ENCODE measurements around the gene CDC73. TPM values are rescaled to one million over a fixed set of nuclear protein-coding genes. Genes with fewer than 3 reads are reported as not detected.
A peak's percentile ranks its signal among the peaks of the same experiment; 100 is the strongest.
"Not testable (repeated sequence)": the region's sequence is repeated elsewhere in the genome, so short reads cannot be mapped to it uniquely, and the experiment has no call there.

Gene CDC73
- total RNA-seq, 2 experiments from 2014 or later, result 47.9 to 49.3 TPM

- Mint-ChIP-seq H3K9me3 (peaks cover 8% of the 10 kb centered on the region), H3K4me3 (no peak overlapping the region), H3K36me3 (peaks cover 52% of the 10 kb centered on the region), H3K4me1 (ENCODE audit: low read depth) (peaks cover 17% of the 10 kb centered on the region), H3K27ac (no peak overlapping the region), H3K27me3 (no peaks in the 10 kb centered on the region)
- POLR2A ChIA-PET, result no interaction called here
- intact Hi-C loops (cut with micrococcal nuclease), result no loop called here
- CTCF ChIA-PET, result no interaction called here
- DNase-seq, result no peak
These were observed 90.8 kb downstream of the CDC73 start for GRCh38 chr1:193212637-193213036.

DNA sequence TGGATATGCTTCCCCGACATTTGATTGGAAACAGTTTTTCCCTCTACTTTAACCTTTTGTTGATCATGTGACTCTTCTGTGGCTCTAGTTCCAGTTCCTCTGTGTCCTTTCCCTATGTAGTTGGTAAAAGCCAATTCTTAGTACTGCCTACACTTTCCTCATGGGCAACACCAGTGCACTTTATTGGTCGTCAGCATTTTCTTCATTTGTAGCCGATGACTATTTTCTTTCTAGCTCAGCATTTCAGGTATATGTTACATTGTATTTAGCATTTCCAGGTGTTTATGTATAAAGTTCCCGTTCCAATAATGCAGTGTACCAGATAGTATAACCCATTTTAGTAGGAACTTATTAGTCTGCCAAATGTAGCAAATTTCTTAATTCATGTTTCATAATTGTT is 92.2 kb downstream of the CDC73 start:
- Mint-ChIP-seq H3K27me3 (no peaks in the 10 kb centered on the region), H3K4me1 (ENCODE audit: low read depth) (peaks cover 15% of the 10 kb centered on the region), H3K27ac (no peak overlapping the region), H3K36me3 (peaks cover 52% of the 10 kb centered on the region), H3K9me3 (no peaks in the 10 kb centered on the region), H3K4me3 (no peak overlapping the region)
- DNase-seq, result no peak
- ChIA-PET POLR2A (no interaction called here), CTCF (no interaction called here)
- intact Hi-C loops (cut with micrococcal nuclease), result no loop called here

GRCh38 chr1:193216920-193217319 is 95.1 kb downstream of the CDC73 start:
- DNase-seq, result no peak
- no peak overlapping the region for H3K27ac Mint-ChIP-seq
- peaks cover 51% of the 10 kb centered on the region for H3K36me3 Mint-ChIP-seq
- no peaks in the 10 kb centered on the region for H3K9me3 Mint-ChIP-seq
- no peaks in the 10 kb centered on the region for H3K27me3 Mint-ChIP-seq
- CTCF ChIA-PET, result no interaction called here
- intact Hi-C loops (cut with micrococcal nuclease), result no loop called here
- POLR2A ChIA-PET, result no interaction called here
- no peak overlapping the region for H3K4me3 Mint-ChIP-seq
- H3K4me1 Mint-ChIP-seq (ENCODE audit: low read depth), result no peaks in the 10 kb centered on the region

GRCh38 chr1:193219391-193219790 is 97.6 kb downstream of the CDC73 start:
- peaks cover 41% of the 10 kb centered on the region for H3K36me3 Mint-ChIP-seq
- ChIA-PET CTCF (no interaction called here), POLR2A (no interaction called here)
- no peak for DNase-seq
- H3K9me3 Mint-ChIP-seq, result no peaks in the 10 kb centered on the region
- intact Hi-C loops (cut with micrococcal nuclease), result no loop called here
- no peaks in the 10 kb centered on the region for H3K27me3 Mint-ChIP-seq
- H3K4me3 Mint-ChIP-seq, result no peak overlapping the region
- no peaks in the 10 kb centered on the region for H3K4me1 Mint-ChIP-seq (ENCODE audit: low read depth)
- H3K27ac Mint-ChIP-seq, result no peak overlapping the region

DNA sequence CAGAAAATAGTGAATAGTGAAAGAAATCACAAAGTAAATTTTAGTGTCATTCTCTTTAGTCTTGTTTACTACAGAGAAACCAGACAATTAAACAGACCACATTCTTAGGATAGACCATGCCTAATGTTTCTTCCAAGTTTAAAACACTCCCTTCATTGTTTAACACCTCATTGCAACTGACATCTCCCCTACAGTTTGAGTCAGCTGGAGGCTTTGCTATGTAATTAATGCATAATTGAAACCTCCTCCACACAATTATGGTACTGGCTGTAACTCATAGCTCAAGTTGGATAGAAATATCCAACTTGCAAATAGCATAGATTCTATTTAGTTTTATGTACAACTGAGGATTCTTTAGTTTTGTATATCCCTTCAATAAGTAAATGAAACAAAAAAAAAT is 99.8 kb downstream of the CDC73 start:
- DNase-seq, result no peak
- CTCF ChIA-PET, result no interaction called here
- intact Hi-C loops (cut with micrococcal nuclease), result no loop called here
- H3K27ac Mint-ChIP-seq, result no peak overlapping the region
- peaks cover 10% of the 10 kb centered on the region for H3K4me1 Mint-ChIP-seq (ENCODE audit: low read depth)
- no peaks in the 10 kb centered on the region for H3K9me3 Mint-ChIP-seq
- no peak overlapping the region for H3K4me3 Mint-ChIP-seq
- POLR2A ChIA-PET, result no interaction called here
- H3K27me3 Mint-ChIP-seq, result no peaks in the 10 kb centered on the region
- H3K36me3 Mint-ChIP-seq, result peaks cover 46% of the 10 kb centered on the region

DNA sequence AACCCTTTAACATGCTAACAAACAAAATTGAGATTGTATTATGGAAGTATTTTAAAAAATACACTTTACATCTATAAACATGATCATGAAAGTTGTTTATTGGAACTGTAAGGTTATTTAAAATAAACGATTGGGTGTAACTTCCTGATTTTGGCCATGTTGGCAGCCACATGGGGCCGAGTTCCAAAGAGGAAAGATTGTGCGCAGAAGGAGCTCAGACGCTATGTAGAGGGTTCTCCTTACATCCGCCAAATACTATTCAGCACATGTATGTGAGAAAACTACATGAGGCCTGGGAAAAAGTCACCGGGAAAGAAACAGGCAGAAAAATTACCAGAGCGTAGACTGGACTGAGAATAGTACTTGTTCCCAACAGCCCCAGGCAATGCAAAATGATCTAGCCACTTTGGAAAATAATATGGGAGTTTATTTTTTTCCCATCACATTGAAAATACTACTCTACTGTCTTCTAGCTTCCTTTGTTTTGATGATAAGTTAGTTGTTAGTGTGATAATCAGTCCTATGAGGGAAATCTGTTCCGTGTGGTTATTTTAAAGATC is 100.3 kb downstream of the CDC73 start:
- CTCF ChIA-PET, result no interaction called here
- Mint-ChIP-seq H3K4me1 (ENCODE audit: low read depth) (peaks cover 10% of the 10 kb centered on the region), H3K4me3 (no peak overlapping the region), H3K27ac (no peak overlapping the region), H3K27me3 (no peaks in the 10 kb centered on the region), H3K36me3 (peaks cover 44% of the 10 kb centered on the region), H3K9me3 (no peaks in the 10 kb centered on the region)
- intact Hi-C loops (cut with micrococcal nuclease), result no loop called here
- DNase-seq, result no peak
- POLR2A ChIA-PET, result no interaction called here

GRCh38 chr1:193229136-193229535 is 107.3 kb downstream of the CDC73 start:
- H3K4me3 Mint-ChIP-seq, result no peak overlapping the region
- POLR2A ChIA-PET, result no interaction called here
- H3K9me3 Mint-ChIP-seq, result no peaks in the 10 kb centered on the region

GRCh38 chr1:193231146-193231545 is 109.3 kb downstream of the CDC73 start:
- H3K27me3 Mint-ChIP-seq; H3K9me3 Mint-ChIP-seq; intact Hi-C loops (cut with micrococcal nuclease); H3K4me3 Mint-ChIP-seq; POLR2A ChIA-PET; DNase-seq; CTCF ChIA-PET; H3K27ac Mint-ChIP-seq; H3K4me1 Mint-ChIP-seq (ENCODE audit: low read depth): not testable (repeated sequence)
- H3K36me3 Mint-ChIP-seq, result peaks cover 20% of the 10 kb centered on the region

More at GRCh38 chr1:193229136-193229535, 107.3 kb downstream of the CDC73 start:
- Mint-ChIP-seq H3K4me1 (ENCODE audit: low read depth) (peaks cover 10% of the 10 kb centered on the region), H3K27me3 (no peaks in the 10 kb centered on the region), H3K36me3 (peaks cover 25% of the 10 kb centered on the region), H3K27ac (no peak overlapping the region)
- CTCF ChIA-PET, result no interaction called here
- no peak for DNase-seq
- intact Hi-C loops (cut with micrococcal nuclease), result no loop called here

- CTCF ChIA-PET, result no interaction called here
- H3K4me1 Mint-ChIP-seq (ENCODE audit: low read depth), result peaks cover 11% of the 10 kb centered on the region
- H3K27ac Mint-ChIP-seq, result no peak overlapping the region
- H3K9me3 Mint-ChIP-seq, result no peaks in the 10 kb centered on the region
- no peak overlapping the region for H3K4me3 Mint-ChIP-seq
- DNase-seq, result no peak
- intact Hi-C loops (cut with micrococcal nuclease), result no loop called here
- POLR2A ChIA-PET, result no interaction called here
- H3K36me3 Mint-ChIP-seq, result peaks cover 29% of the 10 kb centered on the region
- H3K27me3 Mint-ChIP-seq, result no peaks in the 10 kb centered on the region
These were observed 112.7 kb downstream of the CDC73 start for GRCh38 chr1:193234530-193234929.

GRCh38 chr1:193237381-193237978 is 115.6 kb downstream of the CDC73 start:
- intact Hi-C loops (cut with micrococcal nuclease), result no loop called here
- Mint-ChIP-seq H3K27ac (no peak overlapping the region), H3K36me3 (peaks cover 53% of the 10 kb centered on the region), H3K27me3 (no peaks in the 10 kb centered on the region), H3K4me1 (ENCODE audit: low read depth) (peaks cover 34% of the 10 kb centered on the region), H3K9me3 (no peaks in the 10 kb centered on the region), H3K4me3 (no peak overlapping the region)
- POLR2A ChIA-PET, result no interaction called here
- CTCF ChIA-PET, result interaction anchor here (0.7 kb wide), 1 partner anchor 375 kb away, joined by 3 read pairs; no protein-coding TSS in a partner anchor
- no peak for DNase-seq

DNA sequence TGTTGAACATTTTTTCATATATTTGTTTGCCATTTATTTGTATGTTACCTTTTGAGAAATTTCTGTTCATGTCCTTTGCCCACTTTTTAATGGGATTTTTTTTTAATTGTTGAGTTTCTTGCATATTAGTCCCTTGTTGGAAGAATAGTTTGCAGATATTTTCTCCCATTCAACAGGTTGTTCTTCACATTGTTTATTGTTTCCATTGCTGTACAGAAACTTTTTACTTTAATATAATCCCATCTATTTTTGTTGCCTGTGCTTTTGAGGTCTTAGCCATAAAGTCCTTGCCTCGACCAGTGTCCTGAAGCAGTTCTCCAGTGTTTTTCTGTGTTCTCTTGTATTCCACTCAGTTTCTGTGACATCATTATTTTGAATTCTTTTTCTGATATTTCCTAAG is 118.8 kb downstream of the CDC73 start:
- intact Hi-C loops (cut with micrococcal nuclease), result no loop called here
- ChIA-PET CTCF (no interaction called here), POLR2A (no interaction called here)
- DNase-seq, result no peak
- Mint-ChIP-seq H3K4me1 (ENCODE audit: low read depth) (peaks cover 34% of the 10 kb centered on the region), H3K4me3 (no peak overlapping the region), H3K9me3 (no peaks in the 10 kb centered on the region), H3K27ac (no peak overlapping the region), H3K36me3 (peaks cover 62% of the 10 kb centered on the region), H3K27me3 (no peaks in the 10 kb centered on the region)

GRCh38 chr1:193241132-193241827 is 119.4 kb downstream of the CDC73 start:
- POLR2A ChIA-PET, result no interaction called here
- CTCF ChIA-PET, result no interaction called here
- Mint-ChIP-seq H3K36me3 (peaks cover 65% of the 10 kb centered on the region), H3K4me1 (ENCODE audit: low read depth) (peaks cover 34% of the 10 kb centered on the region), H3K4me3 (no peak overlapping the region), H3K9me3 (no peaks in the 10 kb centered on the region), H3K27me3 (no peaks in the 10 kb centered on the region), H3K27ac (no peak overlapping the region)
- peak; percentile 45 for DNase-seq
- intact Hi-C loops (cut with micrococcal nuclease), result no loop called here

DNA sequence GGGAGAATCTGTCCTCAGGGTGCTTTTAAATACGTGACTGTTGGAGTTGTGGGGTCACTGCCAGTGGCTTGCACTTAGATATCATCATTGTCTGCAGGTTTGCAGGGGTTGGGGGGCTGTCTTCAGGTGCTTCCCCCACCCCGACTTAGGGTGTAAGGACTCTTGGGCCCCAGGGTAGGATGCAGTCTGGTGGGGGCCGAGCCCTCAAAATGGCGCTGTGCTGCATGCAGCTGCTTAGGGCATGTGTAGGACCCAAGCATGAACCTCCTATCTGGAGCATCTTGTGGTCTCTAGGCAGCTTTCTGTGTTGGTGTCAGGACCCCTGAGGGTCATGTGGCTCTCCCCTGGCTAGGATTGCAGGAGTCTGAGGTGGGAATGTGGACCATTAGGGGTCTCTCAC is 120.2 kb downstream of the CDC73 start:
- Mint-ChIP-seq H3K27me3 (no peaks in the 10 kb centered on the region), H3K36me3 (peaks cover 68% of the 10 kb centered on the region), H3K4me1 (ENCODE audit: low read depth) (peaks cover 34% of the 10 kb centered on the region), H3K27ac (no peak overlapping the region), H3K4me3 (no peak overlapping the region), H3K9me3 (peaks cover 4% of the 10 kb centered on the region)
- CTCF ChIA-PET, result no interaction called here
- no peak for DNase-seq
- POLR2A ChIA-PET, result no interaction called here
- intact Hi-C loops (cut with micrococcal nuclease), result no loop called here
